HG02938 (cell line): ENCODE results near the gene ACO2.

ENCODE experiments used
- ATAC-seq: cut with Tn5 transposase; IDR thresholded peaks from one replicate; pipeline ENCODE4 v1.9.1; 2021; ENCODE audit warnings: mild to moderate bottlenecking, moderate library complexity; ENCODE audit not compliant: unreplicated experiment

Gene ACO2

DNA sequence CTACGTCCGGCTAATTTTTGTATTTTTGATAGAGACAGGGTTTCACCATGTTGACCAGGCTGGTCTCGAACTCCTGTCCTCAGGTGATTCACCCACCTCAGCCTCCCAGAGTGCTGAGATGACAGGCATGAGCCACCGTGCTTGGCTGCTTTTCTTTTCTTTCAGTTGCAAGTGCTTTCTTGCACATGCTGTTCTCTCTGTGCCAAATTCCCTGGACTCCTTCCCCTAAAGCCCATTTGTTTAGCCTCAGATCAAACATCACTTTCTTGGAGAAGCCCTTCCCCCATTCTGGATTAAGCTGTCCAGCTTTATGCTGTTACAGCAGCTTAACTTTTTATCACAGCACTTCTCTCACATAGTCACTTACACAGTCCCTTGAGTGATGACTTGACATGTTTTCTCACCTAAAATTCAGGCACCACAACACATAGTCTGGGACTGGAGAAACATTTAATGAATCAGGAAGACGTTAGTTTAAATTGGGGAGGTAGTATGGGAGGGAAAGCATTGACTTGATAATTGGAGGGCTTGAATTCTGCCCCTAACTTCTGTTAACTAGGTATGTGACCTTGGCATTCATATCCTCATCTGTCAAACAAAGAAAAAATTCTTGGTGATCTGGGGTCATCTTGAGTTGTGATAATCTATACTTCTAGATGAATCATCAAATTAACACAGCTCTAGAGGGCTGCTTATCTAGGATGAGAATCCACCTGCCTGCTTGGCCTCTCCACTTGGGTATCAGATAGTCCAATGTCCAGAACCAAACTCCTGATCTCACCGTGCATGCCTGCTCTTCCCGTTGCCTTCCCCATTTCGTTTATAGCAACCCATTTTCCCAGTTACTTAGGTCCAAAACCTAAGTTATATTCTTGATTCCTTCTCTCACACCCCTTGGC is 18.4 kb downstream of the ACO2 start:
- no peak for ATAC-seq

DNA sequence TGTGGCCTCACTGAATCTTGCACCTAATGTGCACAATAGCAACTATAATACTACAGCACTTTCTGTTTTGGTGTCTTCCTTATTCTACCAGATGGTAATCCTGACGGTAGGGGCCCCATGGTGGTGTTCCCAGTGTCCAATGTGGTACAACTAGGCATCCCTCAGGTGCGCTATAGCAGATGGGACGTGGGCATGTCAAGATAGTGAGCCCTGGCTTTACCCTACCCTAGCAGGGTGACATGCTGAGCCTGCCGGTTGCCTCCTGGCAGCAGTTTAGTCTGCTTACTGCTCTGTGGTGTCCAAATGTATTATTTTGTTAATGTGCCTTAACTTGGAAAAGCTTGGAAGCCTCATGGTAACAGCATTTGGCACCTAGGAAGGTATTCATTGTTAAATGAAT is 19.2 kb downstream of the ACO2 start:
- no peak for ATAC-seq

DNA sequence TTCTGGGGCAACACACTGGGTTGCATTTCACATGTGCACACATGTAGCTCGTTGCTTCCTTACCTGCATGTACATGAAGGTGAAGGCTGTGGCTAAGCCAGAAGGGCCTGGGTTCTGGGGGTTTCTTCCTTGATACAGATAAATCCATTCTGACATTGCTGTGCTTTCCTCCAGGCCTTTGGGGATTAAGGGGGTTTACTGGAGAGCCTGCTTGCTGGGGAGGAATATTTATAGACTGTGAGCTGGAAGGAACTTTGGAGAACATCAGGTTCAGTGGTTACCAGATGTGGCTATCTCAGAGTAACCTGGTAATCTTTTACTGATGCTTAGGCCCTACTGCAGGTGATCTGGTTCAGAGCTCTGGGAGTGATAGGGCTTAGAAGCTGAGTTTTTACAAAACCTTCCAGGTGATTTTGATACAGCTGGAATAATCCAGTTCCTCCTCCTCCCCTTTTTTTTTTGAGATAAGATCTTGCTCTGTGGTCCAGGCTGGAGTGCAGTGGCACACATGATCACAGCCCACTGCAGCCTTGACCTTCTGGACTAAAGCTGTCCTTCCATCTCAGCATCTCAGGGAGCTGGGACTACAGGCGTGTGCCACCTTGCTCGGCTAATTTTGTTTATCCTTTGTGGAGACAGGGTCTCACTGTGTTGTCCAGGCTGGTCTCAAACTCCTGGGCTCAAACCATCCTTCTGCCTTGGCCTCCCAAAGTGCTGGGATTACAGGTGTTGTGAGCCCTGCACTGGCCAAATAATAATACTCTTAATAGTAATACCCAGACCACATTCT is 19.9 kb downstream of the ACO2 start:
- no peak for ATAC-seq

DNA sequence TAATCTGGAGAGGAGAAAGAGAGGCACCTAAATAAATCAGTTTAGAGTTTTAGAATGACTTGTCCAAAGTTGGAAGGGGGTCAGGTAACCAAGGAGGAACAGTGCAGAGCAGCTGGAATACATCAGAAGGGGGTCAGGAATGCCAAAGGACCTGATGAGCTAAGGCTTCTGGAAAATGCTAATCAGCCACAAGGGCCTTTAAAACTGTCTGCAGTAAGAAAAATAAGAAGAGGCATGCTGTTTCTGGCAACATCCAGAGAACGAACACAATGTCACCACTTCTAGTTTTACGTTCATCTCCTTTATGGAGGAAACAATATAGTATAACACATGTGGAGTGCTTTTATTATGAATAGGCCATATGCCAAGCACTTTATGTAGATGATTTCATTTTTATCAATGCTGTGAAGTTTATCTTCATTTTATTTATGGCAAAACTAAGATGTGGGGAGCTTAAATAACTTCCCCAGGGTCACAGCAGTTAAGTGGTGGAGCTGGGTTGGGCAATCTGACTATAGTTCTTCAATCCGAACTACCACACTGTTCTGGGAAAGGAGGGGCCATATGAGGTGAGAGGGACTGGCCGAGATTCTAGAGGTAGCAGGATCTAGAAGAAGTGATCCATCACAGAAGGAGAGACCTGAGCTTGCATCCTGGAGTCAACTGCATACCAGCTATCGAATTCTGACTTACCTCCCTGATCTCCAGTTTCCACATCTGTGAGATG is 22.6 kb downstream of the ACO2 start:
- ATAC-seq: no peak

DNA sequence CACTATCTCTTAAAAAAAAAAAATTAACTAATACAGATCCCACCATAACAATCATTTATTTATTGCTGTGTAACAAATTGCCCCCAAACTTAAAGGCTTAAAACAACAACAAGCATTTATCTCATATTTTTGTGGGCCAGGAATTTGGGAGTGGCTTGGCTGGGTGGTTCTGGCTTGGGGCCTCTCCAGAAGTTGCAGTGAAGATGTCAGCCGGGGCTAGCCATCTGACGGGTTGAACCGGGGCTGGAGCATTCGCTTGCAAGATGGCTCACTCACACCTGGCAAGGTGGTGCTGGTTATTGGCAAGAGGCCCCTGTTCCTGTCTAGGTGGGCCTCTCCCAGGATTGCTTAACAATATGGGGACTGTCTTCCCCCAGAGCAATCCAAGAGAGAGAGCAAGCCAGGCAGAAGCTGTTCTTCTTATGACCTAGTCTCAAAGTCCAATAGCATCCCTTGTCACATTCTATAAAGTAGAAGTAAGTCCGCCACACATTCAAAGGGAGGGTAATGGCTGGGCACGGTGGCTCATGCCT is 29.5 kb downstream of the ACO2 start:
- no peak for ATAC-seq

DNA sequence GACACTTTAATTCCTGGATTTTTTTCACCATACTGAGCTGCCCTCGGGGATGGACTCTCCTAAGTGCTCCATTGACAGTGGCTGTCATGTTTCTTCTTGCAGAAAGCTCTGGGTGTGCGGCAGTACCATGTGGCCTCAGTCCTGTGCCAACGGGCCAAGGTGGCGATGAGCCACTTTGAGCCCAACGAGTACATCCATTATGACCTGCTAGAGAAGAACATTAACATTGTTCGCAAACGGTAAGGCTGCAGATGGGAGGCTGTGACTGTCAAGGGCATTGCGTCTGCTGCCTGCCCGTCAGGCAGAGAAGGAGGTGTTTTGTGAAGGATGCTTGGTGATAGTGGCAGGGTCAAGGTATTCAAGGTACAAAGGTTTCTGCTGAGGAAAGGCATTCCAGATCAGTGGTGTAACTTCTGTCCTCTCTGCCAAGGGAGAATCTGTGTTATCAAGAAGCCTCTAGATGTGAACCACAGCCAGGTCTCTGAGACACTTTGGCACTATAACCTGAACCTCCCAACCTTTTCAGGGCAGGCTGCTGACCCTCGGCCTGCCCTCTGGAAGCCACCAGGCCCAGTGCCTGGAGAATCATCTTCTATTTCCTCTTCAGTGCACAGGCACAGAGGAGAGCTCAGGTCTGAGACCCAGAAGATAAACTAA is 30.8 kb downstream of the ACO2 start:
- no peak for ATAC-seq

DNA sequence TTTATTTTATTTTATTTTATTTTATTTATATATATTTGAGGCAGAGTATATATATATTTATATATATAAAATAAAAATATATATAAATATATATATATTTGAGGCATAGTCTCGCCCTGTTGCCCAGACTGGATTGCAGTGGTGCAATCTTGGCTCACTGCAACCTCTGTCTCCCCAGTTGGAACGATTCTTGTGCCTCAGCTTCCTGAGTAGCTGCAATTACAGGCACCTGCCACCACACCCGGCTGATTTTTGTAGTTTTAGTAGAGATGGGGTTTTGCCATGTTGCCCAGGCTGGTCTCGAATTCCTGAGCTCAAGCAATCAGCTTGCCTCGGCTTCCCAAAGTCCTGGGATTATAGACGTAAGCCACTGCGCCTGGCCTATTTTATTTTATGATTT is 31.4 kb downstream of the ACO2 start:
- ATAC-seq: no peak

DNA sequence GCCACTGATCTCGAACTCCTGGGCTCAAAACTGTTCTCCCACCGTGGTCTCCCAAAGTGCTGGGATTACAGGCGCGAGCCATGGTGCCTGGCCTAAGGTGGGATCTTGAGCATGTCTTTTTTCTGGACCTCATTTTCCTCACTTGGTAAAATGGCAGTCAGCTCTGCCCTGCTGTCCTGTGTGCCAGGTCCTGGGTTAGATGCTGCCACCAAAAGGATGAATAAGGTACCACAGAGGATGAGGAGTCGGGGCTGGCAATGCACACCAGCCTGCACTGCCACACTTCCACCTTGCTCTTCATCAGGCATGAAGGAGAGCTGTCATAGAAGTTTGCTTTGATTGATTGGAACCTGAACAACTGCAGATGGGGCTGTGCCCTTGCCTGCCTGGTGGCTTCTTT is 32.3 kb downstream of the ACO2 start:
- no peak for ATAC-seq

DNA sequence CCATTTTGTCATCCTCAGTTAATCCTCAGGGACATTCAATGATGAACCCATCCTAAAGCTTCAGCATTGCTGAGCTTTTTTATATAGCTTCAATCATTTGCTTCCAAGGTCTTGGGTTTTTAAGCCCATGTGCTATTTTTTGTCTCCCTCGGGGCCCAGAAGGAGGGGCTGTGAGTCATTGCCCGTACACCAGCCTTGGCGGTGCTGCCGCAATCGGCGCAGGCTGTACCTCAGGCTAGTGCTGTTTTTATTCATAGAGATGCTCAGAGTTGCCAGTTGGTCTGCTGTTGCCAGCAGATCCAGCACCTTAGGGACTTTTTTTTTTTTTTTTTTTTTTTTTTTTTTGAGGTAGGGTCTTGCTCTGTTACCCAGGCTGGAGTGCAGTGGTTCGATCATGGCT is 35.5 kb downstream of the ACO2 start:
- no peak for ATAC-seq

DNA sequence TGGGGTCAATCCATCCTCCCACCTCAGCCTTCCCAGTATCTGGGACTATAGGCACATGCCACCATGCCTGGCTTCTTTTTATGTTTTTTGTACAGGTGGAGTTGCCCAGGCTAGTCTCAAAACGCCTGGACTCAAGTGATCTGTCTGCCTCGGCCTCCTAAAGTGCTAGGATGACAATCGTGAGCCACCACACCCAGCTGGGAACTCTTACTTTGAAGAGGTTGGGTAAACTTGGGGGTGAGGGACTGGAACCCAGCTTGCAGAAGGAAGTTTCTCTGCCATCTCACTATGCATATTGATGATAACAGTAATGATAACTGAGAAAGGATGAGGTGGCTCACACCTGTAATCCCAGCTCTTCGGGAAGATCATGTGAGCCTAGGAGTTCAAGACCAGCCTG is 35.9 kb downstream of the ACO2 start:
- ATAC-seq: no peak

DNA sequence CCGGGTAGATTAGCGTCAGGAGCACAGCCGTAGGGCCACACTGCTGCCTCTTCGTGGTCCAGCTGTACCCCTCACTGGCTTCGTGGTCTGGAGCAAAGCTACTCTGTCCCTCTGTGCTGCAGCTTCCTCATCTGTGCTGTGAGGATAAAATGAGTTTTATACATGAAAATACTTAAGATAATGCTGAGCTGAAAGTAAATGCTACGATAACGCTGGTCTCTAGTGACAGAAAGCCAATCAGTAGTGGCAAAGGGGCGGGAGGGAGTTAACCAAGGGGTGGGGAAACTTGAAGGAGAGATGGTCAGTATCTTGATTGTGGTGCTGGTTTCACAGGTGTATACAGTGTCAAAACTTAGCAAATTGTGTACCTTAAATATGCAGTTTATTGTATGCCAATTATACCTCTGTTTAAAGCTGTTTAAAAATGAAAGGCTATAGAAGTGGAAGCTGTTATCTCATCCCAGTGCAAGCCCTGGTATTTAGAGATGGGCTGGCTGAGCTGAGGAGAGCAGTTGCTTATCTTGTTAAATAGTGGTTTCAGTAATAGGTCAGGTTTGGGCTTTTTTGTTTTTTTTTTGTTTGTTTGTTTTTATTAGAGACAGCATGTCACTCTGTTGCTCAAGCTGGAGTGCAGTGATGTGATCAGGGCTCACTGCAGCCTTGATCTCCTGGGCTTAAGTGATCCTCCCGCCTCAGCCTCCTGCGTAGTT is 36.7 kb downstream of the ACO2 start:
- no peak for ATAC-seq

DNA sequence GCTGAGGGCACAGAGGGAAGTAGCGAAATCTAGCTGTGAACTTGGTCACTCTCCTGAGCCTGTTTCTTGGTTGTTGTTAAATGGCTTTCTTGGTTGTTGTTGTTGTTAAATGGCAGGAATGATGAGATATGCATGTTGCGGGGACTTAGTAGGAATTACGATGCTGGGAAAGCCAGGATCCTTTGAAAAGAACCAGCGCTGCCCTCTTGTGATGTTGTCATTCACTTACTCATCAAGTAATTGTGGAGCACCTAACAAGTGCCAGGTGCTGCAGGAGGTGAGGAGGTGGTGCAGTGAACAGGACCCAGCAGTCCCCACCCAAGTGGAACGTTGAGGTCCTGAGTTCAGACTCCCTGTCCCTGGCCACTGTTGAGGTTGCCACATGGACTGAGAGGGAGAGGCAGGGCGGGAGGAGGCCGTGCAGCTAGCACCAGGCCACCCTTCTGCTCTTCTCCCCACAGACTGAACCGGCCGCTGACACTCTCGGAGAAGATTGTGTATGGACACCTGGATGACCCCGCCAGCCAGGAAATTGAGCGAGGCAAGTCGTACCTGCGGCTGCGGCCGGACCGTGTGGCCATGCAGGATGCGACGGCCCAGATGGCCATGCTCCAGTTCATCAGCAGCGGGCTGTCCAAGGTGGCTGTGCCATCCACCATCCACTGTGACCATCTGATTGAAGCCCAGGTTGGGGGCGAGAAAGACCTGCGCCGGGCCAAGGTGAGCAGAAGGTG is 38.6 kb downstream of the ACO2 start:
- no peak for ATAC-seq

DNA sequence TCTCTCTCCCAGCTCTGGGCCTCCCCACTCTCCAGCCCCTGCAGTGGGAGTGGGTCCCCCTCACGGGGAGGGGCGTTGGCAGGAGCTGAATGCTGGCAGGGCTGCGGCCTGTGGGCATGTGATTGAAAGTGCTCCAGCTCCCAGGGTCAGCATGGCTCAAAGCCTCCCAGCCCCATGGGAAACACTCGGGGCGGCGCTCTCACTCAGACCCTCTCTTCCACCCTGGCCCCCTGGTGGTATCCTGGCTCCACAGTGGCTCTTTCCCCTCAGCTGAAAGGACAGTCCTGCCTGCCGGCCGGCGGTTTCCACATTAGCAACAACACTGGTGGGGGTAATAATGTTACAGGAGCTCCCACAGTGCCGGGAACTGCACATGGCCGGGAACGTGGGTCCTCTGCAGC is 39.9 kb downstream of the ACO2 start:
- ATAC-seq: no peak

DNA sequence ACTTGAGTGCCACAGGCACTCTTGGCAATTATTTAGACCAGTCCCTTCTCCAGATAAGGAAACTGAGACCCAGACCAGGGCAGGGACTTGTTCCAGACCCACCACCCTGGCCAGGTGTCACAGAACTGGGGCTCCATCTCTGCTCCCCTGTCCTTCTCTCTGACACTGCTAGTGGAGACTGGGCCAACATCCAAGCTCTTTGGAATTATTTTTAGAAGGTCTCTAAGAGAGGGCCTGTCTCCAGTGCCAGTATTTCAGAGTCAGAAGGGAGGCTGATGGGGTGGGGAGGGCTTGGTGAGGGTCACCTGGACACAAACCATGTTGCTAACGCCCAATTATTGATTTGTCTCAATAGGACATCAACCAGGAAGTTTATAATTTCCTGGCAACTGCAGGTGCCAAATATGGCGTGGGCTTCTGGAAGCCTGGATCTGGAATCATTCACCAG is 42.6 kb downstream of the ACO2 start:
- no peak for ATAC-seq

DNA sequence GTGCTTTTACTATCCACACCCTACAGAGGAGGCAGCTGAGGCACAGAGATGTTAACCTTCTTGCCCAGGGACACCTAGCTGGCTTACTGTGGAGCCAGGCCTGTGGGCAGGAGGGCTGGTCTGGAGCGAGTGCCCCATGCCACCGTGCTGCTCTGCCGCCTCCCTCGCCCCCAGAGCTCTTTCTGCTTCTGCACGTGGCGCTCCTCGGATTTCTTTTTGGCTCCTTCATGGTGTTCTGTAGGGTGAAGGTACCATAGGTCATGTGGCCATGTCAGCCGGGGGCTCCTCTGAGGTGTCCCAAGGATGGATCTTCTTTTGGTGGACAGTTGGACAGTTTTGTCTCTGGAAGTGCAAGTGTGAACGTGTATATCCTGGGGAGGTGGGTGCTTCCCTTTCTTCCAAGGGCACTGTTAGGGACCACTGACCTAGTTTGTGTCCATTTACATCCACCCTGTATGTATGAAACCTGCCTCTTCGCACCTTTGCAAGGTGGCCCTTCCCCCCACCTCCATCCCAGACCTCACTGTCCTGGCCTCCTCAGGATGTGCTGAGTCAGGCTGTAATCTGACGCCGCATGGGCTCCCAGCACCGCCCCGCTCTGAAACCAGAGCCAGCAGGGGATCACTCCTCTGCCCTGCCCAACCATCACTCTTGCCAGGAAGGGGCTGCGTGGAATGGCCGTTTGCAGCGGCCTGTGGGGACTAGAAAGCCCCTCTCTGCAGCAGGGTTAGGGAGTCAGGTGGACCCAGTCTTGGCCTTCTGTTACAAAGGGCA is 43.7 kb downstream of the ACO2 start:
- ATAC-seq: no peak

DNA sequence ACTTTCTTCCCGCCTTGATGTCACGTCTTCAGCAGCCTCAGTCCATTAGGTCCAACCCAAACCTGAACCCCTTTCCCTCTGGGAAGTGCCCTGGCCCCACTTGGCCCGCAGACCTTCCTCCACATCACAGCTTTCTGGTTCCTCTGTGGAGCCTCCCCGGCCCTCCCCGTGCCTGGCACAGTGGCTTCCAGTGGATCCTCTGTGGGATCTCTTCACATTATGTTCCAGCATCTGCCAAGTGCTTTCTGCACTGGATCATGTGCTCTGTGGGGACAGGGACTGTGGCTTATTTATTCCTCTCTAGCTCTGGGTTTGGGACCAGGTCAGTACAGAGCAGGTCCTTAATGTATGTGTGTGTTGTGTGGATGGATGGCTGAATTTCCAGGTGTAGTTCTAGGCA is 44.5 kb downstream of the ACO2 start:
- no peak for ATAC-seq

DNA sequence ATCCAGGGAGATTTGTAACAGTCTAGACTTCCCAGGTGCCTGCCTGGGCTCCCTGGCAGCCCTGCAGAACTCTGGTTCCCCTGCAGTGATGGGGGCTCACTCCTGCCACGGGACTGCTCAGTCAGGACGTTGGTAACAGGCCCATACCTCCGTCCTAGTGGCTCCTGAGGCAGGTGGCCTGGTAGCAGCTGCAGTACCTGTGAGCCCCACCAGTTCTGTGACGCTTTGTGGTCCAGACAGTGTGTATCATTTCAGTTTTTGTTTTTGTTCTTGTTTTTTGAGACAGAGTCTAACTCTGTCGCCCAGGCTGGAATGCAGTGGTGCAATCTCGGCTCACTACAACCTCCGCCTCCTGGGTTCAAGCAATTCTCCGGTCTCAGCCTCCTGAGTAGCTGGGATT is 47.5 kb downstream of the ACO2 start:
- ATAC-seq: no peak

DNA sequence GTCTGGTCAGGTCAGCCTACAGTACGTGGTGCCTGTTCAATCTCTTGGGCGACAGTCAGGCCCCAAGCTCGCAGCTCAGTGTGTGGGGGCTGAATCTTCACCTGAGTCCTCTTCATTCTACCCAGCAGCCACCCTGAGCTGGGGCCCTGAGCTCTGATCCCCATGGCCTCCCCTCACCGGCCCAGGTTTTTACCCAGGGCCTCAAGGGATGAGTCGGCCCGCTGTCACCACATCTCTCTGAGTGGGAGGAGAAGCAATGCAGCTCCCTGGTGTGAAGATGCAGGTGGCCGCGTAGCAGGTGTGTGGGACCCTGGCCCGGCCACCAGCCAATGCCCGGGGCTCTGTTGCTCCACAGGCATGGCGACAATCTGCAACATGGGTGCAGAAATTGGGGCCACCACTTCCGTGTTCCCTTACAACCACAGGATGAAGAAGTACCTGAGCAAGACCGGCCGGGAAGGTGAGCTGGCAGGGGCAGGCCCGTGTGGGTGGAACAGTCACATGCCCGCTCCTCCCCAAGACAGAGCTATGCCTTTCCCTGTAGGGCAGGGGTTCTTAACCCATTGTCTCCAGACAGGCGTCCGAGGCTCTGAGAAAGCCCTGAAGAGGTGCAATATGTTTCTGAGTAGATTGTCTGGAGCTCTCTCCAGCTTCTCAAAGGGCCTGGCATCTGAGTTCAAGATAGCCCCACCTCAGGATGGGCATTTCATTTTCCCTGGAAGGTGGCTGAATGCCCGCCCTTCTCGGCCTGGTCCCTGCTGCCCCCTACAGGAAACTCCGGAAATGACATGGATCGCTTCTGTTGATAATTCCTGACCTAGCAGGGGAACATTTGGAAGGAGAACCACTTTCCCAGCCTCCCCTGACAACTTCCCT is 48.5 kb downstream of the ACO2 start:
- no peak for ATAC-seq
